Endodermal cell (in vitro differentiated cells): ENCODE results near the gene CD83. TPM values are rescaled to one million over a fixed set of nuclear protein-coding genes. Genes with fewer than 3 reads are reported as not detected.

Experiments used
- DNase-seq: peaks from one replicate; pipeline ENCODE4 v3.0.0-alpha.2; 2017
- H3K27ac ChIP-seq: 2 replicates; pipeline ENCODE4 v1.5.1; 2013; ENCODE audit warnings: mild to moderate bottlenecking, low read depth, low read length, moderate library complexity
- H3K27me3 ChIP-seq: 2 replicates; pipeline ENCODE4 v1.6.1; 2013; ENCODE audit warnings: mild to moderate bottlenecking, low read length, moderate library complexity; ENCODE audit not compliant: insufficient read depth, control insufficient read depth, poor library complexity, severe bottlenecking
- H3K36me3 ChIP-seq: 2 replicates; pipeline ENCODE4 v1.7.0; 2013; ENCODE audit warnings: mild to moderate bottlenecking, low read length, moderate library complexity; ENCODE audit not compliant: control insufficient read depth, insufficient read depth
- H3K4me1 ChIP-seq: one replicate; pipeline ENCODE4 v1.7.0; 2013; ENCODE audit warnings: low read length; ENCODE audit not compliant: control insufficient read depth, insufficient read depth
- H3K4me3 ChIP-seq: 2 replicates; pipeline ENCODE4 v1.5.1; 2013; ENCODE audit warnings: mild to moderate bottlenecking, low read length, moderate library complexity
- H3K9ac ChIP-seq: 2 replicates; pipeline ENCODE4 v1.6.1; 2013; ENCODE audit warnings: mild to moderate bottlenecking, low read length, moderate library complexity; ENCODE audit not compliant: poor library complexity, severe bottlenecking; ENCODE audit errors: extremely low read depth
- H3K9me3 ChIP-seq: 2 replicates; pipeline ENCODE4 v1.6.1; 2013; ENCODE audit warnings: mild to moderate bottlenecking, low read length, moderate library complexity; ENCODE audit not compliant: control insufficient read depth
- H3K27ac Mint-ChIP-seq: 2 replicates; pipeline ENCODE4 v1.8.0; 2020; ENCODE audit warnings: mixed read lengths
- H3K27me3 Mint-ChIP-seq: 2 replicates; pipeline ENCODE4 v1.8.0; 2021; ENCODE audit warnings: mild to moderate bottlenecking, mixed read lengths; ENCODE audit not compliant: insufficient read depth
- H3K36me3 Mint-ChIP-seq: 2 replicates; pipeline ENCODE4 v1.8.0; 2020; ENCODE audit warnings: low read depth, mixed read lengths
- H3K4me1 Mint-ChIP-seq: 2 replicates; pipeline ENCODE4 v1.8.0; 2020; ENCODE audit warnings: mixed read lengths
- H3K4me3 Mint-ChIP-seq: 2 replicates; pipeline ENCODE4 v1.8.0; 2020; ENCODE audit warnings: mild to moderate bottlenecking, moderate library complexity, mixed read lengths
- H3K9me3 Mint-ChIP-seq: 2 replicates; pipeline ENCODE4 v1.8.0; 2020; ENCODE audit warnings: mild to moderate bottlenecking, mixed read lengths
- CTCF ChIP-seq: fragments of 200-600 bp; sonication (generic); conservative IDR thresholded peaks from 2 replicates; pipeline ENCODE4 v1.5.0; 2021; ENCODE audit warnings: antibody characterized with exemption, mild to moderate bottlenecking
- WGBS, 2 experiments: methylation state at CpG; one replicate each; pipeline versions ENCODE4 v1.1.5 to v1.1.7; 2013; ENCODE audit warnings: missing lambda C conversion rate in 2 of 2, mixed read lengths in 1 of 2; ENCODE audit not compliant: insufficient coverage in 1 of 2, insufficient read length in 1 of 2; 5-methylcytosine and 5-hydroxymethylcytosine counted together
- total RNA-seq, 2 donors: library from RNA; stranded (reverse); fragmentation: NEBNext Ultra II Directional in 1 of 2; extraction: Animal tissue kit (Norgen Biotek cat#: 25700) in 1 of 2; gene quantifications; 2 replicates in 1 of 2; 3 replicates in 1 of 2; pipeline ENCODE4 v1.2.1, GENCODE V29; 2021

CD83 gene
- total RNA-seq, 2 donors from 2014 or later, result 2.8 to 7.0 TPM

GRCh38 chr6:14079433-14079832 lies 38.1 kb upstream of the CD83 start:
- no peaks in the 10 kb centered on the region for H3K27me3 Mint-ChIP-seq
- Histone ChIP-seq H3K9me3 (no peaks in the 10 kb centered on the region), H3K4me3 (no peak overlapping the region), H3K9ac (no peak overlapping the region), H3K27me3 (no peaks in the 10 kb centered on the region), H3K27ac (no peak overlapping the region), H3K4me1 (no peaks in the 10 kb centered on the region), H3K36me3 (no peaks in the 10 kb centered on the region)
- DNase-seq, result no peak
- no peaks in the 10 kb centered on the region for H3K9me3 Mint-ChIP-seq
- no peak overlapping the region for H3K27ac Mint-ChIP-seq
- no peaks in the 10 kb centered on the region for H3K36me3 Mint-ChIP-seq
- 77 to 89% methylated on average over 3 to 5 of the region's 5 CpGs for WGBS, 2 experiments
- TF ChIP-seq CTCF, result no peak
- peaks cover 5% of the 10 kb centered on the region for H3K4me1 Mint-ChIP-seq
- no peak overlapping the region for H3K4me3 Mint-ChIP-seq

GRCh38 chr6:14079971-14080370 lies 37.6 kb upstream of the CD83 start:
- H3K27ac Mint-ChIP-seq, result no peak overlapping the region
- H3K36me3 Mint-ChIP-seq, result no peaks in the 10 kb centered on the region
- H3K9me3 Mint-ChIP-seq, result no peaks in the 10 kb centered on the region
- no peaks in the 10 kb centered on the region for H3K27me3 Mint-ChIP-seq
- Histone ChIP-seq H3K4me1 (no peaks in the 10 kb centered on the region), H3K27ac (no peak overlapping the region), H3K9me3 (no peaks in the 10 kb centered on the region), H3K9ac (no peak overlapping the region), H3K27me3 (no peaks in the 10 kb centered on the region), H3K36me3 (no peaks in the 10 kb centered on the region), H3K4me3 (no peak overlapping the region)
- peaks cover 9% of the 10 kb centered on the region for H3K4me1 Mint-ChIP-seq
- 77 to 90% methylated on average over 3 of the region's 3 CpGs for WGBS, 2 experiments
- no peak overlapping the region for H3K4me3 Mint-ChIP-seq
- no peak for DNase-seq
- TF ChIP-seq CTCF, result no peak

- no peaks in the 10 kb centered on the region for H3K9me3 Mint-ChIP-seq
- no peaks in the 10 kb centered on the region for H3K27me3 Mint-ChIP-seq
- Histone ChIP-seq H3K36me3 (no peaks in the 10 kb centered on the region), H3K27me3 (no peaks in the 10 kb centered on the region), H3K4me3 (no peak overlapping the region), H3K27ac (no peak overlapping the region), H3K9ac (no peak overlapping the region), H3K9me3 (no peaks in the 10 kb centered on the region), H3K4me1 (no peaks in the 10 kb centered on the region)
- H3K4me3 Mint-ChIP-seq, result no peak overlapping the region
- TF ChIP-seq CTCF, result no peak
- no peak overlapping the region for H3K27ac Mint-ChIP-seq
- H3K4me1 Mint-ChIP-seq, result peaks cover 10% of the 10 kb centered on the region
- 92 to 95% methylated on average over 3 to 5 of the region's 5 CpGs for WGBS, 2 experiments
- H3K36me3 Mint-ChIP-seq, result no peaks in the 10 kb centered on the region
- DNase-seq, result no peak
Measured at GRCh38 chr6:14081126-14081525, 36.4 kb upstream of the CD83 start.
